Activated CD8-positive, alpha-beta memory T cell treated with anti-CD3 and anti-CD28 coated beads for 4 hours (primary cell): ENCODE results near the gene OPN1MW3.
"Not testable (repeated sequence)": the region's sequence is repeated elsewhere in the genome, so short reads cannot be mapped to it uniquely, and the experiment has no call there.

Source experiments
- DNase-seq, 2 donors: peaks; one replicate each; pipeline ENCODE4 v3.0.0-alpha.2; 2020; ENCODE audit warnings: low read depth in 2 of 2

Gene OPN1MW3

DNA sequence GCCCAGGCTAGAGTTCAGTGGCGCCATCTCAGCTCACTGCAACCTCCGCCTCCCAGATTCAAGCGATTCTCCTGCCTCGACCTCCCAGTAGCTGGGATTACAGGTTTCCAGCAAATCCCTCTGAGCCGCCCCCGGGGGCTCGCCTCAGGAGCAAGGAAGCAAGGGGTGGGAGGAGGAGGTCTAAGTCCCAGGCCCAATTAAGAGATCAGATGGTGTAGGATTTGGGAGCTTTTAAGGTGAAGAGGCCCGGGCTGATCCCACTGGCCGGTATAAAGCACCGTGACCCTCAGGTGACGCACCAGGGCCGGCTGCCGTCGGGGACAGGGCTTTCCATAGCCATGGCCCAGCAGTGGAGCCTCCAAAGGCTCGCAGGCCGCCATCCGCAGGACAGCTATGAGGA is at the start of gene OPN1MW3:
TSS of gene OPN1MW3 (plus strand) at position 301 of the 400 bp plus-strand sequence. CDS start at position 339, 38 bp downstream.
- DNase-seq = not testable (repeated sequence)

DNA sequence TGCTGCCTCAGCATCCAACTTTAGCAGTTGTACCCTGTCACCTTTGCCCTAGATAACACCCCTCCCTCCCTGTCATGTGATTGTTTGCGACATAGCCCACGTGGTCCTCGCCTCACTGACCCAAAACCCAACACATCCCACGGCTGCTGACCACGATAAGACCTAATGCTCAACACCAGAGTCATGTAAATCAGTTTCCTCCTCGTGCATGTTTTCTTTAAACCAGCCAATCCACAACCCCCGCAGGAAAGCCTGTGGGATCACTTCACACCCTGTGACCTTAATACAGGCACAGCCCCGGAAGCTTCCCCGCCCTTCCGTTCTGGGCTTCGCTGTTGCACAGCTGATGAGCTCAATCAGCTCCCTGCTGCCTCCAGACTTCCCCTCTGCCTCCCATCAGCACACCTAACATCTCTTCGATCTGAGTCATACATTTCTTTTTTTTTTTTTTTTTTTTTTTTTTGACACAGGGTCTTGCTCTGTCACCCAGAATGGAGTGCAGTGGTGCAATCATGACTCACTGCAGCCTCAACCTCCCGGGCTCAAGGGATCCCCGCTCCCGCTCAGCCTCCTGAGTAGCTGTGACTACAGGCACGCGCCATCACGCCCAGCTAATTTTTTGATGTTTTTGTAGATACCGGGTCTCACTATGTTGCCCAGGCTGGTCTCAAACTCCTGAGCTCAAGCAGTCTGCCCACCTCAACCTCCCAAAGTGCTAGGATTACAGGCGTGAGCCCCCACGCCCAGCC is 47.5 kb upstream of the OPN1MW3 start:
- DNase-seq = not testable (repeated sequence)

DNA sequence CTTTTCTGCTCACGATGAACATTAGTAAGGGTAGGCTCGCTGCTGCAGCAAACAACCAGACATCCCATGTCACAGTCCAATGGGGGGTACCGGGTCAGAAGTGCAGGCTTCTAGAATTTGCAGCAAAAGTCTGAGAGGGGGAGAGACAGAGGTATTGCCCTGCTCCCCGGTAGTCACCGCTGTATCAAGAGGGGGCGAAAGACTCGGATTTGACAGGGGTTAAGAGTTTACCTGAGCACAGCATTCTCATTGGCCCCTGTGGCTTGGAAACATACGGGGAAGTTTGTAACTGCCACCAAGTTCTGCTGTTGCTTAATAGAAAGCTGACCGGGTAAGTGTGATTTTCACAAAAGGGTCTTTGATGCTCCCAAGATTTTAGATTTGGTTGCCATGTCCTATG is 46.3 kb upstream of the OPN1MW3 start:
- DNase-seq = not testable (repeated sequence)

DNA sequence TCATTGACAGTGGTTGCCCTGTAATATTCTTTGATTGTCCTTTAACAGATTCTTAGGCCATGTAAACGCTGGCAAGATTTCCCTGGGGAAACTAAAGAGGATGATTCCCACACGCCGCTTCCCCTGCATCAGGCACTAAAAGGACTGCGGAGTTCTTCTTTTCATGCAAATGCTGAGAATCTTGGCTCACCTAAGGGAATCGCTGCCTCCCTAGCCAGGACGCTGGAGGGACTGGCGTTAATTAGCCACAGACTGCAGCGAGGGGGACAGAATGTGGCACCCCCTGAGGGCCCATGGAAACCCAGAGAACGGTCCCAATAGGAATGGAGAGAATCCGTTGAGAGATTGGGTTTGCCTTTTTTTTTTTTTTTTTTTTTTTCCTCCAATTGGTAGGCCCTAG is 45.9 kb upstream of the OPN1MW3 start:
- not testable (repeated sequence) for DNase-seq

DNA sequence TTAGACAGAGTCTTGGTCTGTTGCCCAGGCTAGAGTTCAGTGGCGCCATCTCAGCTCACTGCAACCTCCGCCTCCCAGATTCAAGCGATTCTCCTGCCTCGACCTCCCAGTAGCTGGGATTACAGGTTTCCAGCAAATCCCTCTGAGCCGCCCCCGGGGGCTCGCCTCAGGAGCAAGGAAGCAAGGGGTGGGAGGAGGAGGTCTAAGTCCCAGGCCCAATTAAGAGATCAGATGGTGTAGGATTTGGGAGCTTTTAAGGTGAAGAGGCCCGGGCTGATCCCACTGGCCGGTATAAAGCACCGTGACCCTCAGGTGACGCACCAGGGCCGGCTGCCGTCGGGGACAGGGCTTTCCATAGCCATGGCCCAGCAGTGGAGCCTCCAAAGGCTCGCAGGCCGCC is 37.9 kb upstream of the OPN1MW3 start, which contains the start of gene OPN1MW2:
TSS of gene OPN1MW2 (plus strand) at position 301 of the 400 bp plus-strand sequence. CDS start at position 361, 60 bp downstream.
- DNase-seq = not testable (repeated sequence)

DNA sequence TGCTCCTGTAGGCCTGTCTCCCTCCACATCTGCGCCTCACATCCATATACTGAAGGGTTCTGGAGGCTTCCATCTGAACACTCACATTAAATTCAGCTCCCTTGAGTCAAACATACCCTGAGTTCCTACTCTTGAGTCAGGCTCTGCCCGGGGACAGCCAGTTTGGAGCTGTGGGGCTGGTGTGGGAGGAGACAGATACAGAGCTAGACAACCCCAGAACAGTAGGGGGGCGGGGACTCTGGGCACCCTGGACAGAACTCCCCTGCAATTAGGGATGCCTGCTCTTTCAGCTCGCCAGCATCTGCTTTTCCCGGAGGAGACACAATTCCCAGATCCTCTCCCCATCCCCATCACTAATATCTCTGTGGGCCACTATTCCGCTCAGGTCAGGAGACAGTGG is 32.1 kb upstream of the OPN1MW3 start:
- DNase-seq = not testable (repeated sequence)

DNA sequence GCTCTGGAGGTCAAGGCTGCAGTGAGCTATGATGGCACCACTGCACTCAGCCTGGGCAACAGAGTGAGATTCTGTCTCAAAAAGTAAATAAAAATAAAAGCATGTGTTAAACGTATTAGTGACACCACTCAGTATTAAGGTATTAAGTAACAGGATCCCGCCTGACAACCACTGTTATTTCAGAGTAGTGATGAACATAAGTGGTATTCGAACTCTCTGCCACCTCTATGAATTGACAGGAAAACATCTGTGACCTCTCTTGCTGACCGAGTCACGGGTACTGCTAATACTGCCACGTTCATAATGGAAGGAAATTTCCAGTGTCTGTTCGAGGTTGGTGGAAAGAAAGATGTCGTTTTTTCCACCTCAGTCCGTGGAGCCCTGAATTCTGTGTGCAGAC is 30.7 kb upstream of the OPN1MW3 start:
- DNase-seq = not testable (repeated sequence)

DNA sequence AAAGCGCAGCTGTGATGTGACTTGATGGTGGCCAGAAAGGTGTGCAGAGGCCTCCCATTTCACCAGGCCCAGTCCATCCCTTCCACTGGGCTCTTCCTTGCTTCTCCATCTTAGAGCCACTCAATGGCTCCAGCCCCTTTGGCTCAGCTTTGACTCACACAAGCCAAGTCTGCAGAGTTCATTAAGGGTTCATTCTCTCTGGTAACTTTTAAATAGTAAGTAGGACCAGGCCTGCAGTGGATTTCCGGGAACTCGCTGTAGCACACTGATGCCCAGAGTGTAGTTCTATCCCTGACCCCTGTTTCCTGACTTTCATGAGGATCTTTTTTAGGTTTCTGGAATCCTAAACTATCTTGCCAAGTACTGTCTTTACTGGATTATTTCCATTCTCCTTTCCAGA is 25.9 kb upstream of the OPN1MW3 start:
- DNase-seq = not testable (repeated sequence)

DNA sequence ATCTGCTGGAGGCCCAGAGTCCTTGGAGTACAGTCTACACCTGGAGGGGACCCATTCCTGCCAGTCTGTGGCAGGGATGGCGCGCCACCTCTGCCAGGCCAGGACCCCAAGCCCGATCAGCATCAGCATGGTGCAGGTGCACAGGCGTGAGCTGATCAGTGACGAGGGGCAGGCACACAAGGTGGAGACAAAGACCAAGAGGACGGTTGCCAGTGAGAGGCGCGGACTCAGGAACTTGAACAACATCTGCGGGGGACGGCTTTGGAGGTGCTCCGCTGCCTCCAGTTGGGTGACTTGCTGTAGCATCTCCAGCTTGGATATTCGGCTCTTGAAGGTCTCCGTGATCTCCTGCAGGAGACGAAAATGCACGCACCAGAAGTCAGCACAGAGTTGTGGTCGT is 23.8 kb upstream of the OPN1MW3 start:
- not testable (repeated sequence) for DNase-seq

DNA sequence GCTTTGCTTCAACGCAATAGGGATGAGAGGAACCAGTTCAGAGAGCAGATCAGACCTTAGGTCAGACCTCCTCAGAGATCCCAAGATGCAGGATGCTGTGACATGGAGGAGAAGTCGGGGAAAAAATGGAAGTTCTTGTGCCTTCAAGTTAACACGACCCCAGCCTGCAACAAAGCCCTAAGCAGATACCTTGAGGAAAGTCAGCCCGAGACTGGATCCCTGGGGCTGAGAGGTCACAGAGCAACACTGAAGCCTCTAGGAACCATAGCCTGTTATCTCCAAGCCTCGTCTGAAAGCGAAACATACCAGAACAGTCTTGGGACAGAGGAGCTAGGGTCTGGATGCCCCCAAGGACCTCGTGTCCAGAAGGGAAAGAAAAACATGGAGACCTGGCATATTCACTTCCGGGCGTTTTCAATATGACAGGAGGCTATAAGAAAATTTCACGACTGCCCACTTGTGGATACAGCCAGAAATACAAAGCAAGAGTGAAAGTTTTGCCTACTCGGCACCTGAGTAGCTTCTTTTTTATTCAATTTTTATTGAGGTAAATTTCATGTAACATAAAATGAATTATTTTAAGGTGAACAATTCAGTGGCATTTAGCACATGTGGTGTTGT is 18.3 kb upstream of the OPN1MW3 start:
- not testable (repeated sequence) for DNase-seq

DNA sequence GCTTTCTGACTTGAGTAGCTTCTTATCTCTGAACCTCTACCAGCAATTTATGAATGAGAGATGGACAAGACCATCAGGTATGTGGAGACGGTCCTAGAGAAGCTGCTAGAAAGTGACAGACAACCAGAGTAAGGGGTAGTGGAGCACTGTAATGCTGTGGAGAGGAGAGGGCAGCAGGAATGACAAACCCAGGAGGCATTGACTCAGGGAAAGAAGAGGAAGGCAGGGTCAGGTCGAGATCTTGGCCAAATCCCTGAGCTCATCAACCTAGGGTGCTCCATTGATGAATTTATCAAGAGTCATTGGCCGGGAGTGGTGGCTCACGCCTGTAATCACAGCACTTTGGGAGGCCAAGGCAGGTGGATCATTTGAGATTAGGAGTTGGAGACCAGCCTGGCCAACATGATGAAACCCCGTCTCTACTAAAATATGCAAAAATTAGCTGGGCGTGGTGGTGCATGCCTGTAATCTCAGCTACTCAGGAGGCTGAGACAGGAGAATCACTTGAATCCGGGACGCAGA is 17.3 kb upstream of the OPN1MW3 start:
- not testable (repeated sequence) for DNase-seq

DNA sequence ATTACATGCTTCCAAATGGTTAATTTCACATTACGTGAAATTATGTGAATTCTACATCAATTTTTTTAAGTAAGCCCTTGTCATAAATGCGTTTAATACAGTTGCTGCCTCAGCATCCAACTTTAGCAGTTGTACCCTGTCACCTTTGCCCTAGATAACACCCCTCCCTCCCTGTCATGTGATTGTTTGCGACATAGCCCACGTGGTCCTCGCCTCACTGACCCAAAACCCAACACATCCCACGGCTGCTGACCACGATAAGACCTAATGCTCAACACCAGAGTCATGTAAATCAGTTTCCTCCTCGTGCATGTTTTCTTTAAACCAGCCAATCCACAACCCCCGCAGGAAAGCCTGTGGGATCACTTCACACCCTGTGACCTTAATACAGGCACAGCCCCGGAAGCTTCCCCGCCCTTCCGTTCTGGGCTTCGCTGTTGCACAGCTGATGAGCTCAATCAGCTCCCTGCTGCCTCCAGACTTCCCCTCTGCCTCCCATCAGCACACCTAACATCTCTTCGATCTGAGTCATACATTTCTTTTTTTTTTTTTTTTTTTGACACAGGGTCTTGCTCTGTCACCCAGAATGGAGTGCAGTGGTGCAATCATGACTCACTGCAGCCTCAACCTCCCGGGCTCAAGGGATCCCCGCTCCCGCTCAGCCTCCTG is 9.9 kb upstream of the OPN1MW3 start:
- not testable (repeated sequence) for DNase-seq

DNA sequence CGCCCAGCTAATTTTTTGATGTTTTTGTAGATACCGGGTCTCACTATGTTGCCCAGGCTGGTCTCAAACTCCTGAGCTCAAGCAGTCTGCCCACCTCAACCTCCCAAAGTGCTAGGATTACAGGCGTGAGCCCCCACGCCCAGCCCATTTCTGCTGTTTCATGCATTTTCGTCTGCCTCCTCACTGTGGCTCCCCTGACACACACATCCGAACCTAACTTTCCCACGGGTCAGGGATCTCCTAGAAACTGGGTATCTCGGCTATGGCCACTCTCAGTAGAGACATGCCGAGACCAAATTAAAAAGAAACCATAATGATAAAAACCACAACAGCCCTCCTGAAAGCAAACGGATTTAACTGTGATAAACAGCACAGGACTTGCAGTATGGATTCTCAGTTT is 9.3 kb upstream of the OPN1MW3 start:
- not testable (repeated sequence) for DNase-seq

DNA sequence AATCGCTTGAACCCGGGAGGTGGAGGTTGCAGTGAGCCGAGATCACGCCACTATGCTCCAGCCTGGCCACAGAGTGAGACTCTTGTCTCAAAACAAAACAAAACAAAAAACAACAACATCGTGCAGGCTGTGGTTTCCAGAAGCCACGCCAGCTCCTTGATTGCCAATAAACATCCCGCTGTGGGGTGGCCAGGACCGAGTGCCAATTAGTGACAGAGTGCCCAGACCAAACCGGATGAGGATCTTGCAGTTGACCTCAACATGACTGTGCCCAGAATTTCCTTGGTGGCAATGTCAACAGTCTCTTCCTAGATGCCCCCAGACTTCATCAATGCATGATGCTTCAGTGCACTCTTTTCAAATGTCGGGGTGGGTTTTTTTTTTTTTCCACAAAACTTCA is 1.3 kb downstream of the OPN1MW3 start:
- DNase-seq = not testable (repeated sequence)

DNA sequence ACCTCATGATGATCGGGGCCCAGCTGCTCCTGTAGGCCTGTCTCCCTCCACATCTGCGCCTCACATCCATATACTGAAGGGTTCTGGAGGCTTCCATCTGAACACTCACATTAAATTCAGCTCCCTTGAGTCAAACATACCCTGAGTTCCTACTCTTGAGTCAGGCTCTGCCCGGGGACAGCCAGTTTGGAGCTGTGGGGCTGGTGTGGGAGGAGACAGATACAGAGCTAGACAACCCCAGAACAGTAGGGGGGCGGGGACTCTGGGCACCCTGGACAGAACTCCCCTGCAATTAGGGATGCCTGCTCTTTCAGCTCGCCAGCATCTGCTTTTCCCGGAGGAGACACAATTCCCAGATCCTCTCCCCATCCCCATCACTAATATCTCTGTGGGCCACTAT is 5.7 kb downstream of the OPN1MW3 start:
- not testable (repeated sequence) for DNase-seq

DNA sequence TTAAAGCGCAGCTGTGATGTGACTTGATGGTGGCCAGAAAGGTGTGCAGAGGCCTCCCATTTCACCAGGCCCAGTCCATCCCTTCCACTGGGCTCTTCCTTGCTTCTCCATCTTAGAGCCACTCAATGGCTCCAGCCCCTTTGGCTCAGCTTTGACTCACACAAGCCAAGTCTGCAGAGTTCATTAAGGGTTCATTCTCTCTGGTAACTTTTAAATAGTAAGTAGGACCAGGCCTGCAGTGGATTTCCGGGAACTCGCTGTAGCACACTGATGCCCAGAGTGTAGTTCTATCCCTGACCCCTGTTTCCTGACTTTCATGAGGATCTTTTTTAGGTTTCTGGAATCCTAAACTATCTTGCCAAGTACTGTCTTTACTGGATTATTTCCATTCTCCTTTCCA is 11.9 kb downstream of the OPN1MW3 start:
- not testable (repeated sequence) for DNase-seq

DNA sequence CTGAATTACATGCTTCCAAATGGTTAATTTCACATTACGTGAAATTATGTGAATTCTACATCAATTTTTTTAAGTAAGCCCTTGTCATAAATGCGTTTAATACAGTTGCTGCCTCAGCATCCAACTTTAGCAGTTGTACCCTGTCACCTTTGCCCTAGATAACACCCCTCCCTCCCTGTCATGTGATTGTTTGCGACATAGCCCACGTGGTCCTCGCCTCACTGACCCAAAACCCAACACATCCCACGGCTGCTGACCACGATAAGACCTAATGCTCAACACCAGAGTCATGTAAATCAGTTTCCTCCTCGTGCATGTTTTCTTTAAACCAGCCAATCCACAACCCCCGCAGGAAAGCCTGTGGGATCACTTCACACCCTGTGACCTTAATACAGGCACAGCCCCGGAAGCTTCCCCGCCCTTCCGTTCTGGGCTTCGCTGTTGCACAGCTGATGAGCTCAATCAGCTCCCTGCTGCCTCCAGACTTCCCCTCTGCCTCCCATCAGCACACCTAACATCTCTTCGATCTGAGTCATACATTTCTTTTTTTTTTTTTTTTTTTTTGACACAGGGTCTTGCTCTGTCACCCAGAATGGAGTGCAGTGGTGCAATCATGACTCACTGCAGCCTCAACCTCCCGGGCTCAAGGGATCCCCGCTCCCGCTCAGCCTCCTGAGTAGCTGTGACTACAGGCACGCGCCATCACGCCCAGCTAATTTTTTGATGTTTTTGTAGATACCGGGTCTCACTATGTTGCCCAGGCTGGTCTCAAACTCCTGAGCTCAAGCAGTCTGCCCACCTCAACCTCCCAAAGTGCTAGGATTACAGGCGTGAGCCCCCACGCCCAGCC is 27.3 kb downstream of the OPN1MW3 start:
- not testable (repeated sequence) for DNase-seq

DNA sequence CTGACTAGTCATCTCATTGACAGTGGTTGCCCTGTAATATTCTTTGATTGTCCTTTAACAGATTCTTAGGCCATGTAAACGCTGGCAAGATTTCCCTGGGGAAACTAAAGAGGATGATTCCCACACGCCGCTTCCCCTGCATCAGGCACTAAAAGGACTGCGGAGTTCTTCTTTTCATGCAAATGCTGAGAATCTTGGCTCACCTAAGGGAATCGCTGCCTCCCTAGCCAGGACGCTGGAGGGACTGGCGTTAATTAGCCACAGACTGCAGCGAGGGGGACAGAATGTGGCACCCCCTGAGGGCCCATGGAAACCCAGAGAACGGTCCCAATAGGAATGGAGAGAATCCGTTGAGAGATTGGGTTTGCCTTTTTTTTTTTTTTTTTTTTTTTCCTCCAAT is 29.0 kb downstream of the OPN1MW3 start:
- DNase-seq = not testable (repeated sequence)

DNA sequence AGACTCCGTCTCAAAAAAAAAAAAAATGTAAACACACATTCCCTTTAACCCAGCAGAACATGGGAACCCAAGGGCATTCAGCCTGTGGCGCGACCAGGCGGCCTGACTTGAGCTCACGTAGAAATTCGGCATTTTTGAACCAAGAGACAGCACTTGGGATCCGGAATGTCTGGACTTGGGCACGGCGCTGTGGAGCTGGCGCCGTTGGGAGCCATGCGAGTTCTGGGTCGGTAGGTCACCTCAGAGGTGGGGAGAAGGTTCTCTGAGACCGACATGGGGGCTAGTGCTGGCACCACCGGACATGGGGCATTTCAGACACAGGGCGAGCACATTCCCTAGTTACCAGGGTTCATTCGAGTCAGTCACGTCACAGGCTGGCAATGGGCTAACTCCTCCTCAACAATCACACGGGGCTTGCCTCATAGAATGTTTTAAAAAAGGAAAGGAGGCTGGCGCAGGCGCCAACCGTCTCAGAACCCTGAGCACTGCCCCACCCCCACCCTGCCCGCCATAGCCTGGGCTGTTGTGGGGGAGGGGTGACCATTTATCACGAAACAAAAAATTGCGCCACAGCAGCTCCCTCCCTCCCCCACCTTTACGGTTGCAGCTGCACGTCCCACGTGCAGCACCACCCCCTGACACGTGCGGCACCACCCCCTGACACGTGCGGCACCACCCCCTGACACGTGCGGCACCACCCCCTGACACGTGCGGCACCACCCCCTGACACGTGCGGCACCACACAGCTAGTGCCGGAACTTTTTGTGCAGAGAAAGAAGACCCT is 37.6 kb downstream of the OPN1MW3 start, which contains the start of gene TEX28:
TSS of gene TEX28 (minus strand) at position 334 of the 784 bp plus-strand sequence. CDS start 3,007 bp downstream, outside the sequence.
- DNase-seq = no peak

DNA sequence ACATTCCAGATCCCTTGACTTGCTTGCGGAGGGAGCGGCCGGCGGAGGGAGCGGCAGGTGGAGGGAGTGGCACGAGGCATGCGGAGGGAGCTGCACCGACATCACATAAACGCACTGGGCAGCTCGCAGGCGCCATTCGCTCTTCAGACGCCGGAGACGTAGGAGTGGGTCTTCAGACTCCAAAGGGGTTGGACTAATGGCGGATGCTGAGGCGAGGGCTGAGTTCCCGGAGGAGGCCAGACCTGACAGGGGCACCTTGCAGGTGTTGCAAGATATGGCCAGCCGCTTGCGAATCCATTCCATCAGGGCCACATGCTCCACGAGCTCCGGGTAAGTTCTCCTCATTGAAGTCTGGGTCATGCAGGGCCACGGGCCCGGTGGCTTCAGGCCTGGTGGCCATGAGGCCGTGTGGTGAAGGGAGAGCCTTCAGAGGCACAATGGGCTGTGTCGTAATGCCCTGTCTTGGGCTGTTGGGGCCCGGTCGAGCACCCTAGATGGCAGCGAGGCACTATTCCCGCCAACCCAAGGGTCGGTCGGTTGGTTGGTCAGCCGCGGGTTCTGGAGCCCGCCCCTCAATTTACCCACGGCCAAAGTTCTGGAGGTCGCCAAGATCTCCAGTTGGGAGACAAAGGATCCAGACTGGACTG is 38.4 kb downstream of the OPN1MW3 start, which contains the start of gene TKTL1:
TSS of gene TKTL1 (plus strand) at position 132 of the 647 bp plus-strand sequence. CDS start at position 197, 65 bp downstream.
- DNase-seq = no peak
